ENCODE data around the gene GOLGA8K. TPM values are rescaled to one million over a fixed set of nuclear protein-coding genes. Genes with fewer than 3 reads are reported as not detected.
"Not testable (repeated sequence)": the region's sequence is repeated elsewhere in the genome, so short reads cannot be mapped to it uniquely, and the experiment has no call there.

Gene GOLGA8K
- total RNA-seq, 1 donor from 2014 or later: not detected

- DNase-seq (ENCODE audit: low read depth in 2 of 2): not testable (repeated sequence)
Measured at GRCh38 chr15:32352748-32353147, 50.3 kb downstream of the GOLGA8K start.

- not testable (repeated sequence) for DNase-seq (ENCODE audit: low read depth in 2 of 2)
Measured at GRCh38 chr15:32350563-32351220, 52.4 kb downstream of the GOLGA8K start.

GRCh38 chr15:32347037-32347436 is 56.1 kb downstream of the GOLGA8K start:
- DNase-seq (ENCODE audit: low read depth in 2 of 2): not testable (repeated sequence)

- not testable (repeated sequence) for DNase-seq (ENCODE audit: low read depth in 2 of 2)
Measured at GRCh38 chr15:32345978-32346547, 57.0 kb downstream of the GOLGA8K start.

DNA sequence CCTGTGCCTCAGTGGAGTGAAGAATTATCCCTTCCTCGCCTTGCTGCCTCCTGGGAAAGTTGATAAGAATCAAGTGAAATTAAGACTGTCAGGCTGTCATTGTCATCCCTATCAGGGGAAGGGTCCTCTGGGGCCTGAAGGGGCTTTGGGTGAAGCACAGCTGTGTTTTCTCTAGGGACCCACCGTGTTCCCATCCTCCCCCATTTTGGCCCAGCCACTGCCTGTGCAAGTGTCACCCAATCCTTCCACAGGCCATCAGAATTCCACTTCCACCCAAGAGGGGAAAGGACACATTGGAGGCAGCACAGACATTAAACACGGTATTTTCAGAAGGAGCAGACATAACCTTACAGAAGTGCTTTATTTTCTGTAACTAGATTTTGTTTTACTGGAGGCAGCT is 59.2 kb downstream of the GOLGA8K start:
- not testable (repeated sequence) for DNase-seq (ENCODE audit: low read depth in 2 of 2)

Other genes starting within 250 kb of the GOLGA8K start
- under 0.01 TPM in 1 of 2 replicates, not detected in the other for gene GOLGA8O, start 52.3 kb upstream of the GOLGA8K start, total RNA-seq
- 0.60 and 0.65 TPM in 2 replicates for gene GOLGA8N, start 190.2 kb upstream of the GOLGA8K start, total RNA-seq
- 2.4 and 8.1 TPM in 2 replicates for gene ARHGAP11A, start 212.2 kb upstream of the GOLGA8K start, total RNA-seq
- 0.20 and 0.44 TPM in 2 replicates for gene SCG5, start 238.4 kb upstream of the GOLGA8K start, total RNA-seq

All from lung microvascular endothelial cell (primary cell).